ENCODE results near the gene KCNJ1.

The KCNJ1 gene

GRCh38 chr11:128868841-128869671 lies 2.0 kb upstream of the KCNJ1 start:
- no peak overlapping the region for H3K4me3 ChIP-seq (ENCODE audit: low read length)
- H3K27ac ChIP-seq (ENCODE audit: low read length), result no peak overlapping the region
- H2AFZ ChIP-seq (ENCODE audit: low read depth, low read length), result no peak overlapping the region
- no peak overlapping the region for H3K9ac ChIP-seq (ENCODE audit: low read length)
- no peaks in the 10 kb centered on the region for H3K79me2 ChIP-seq (ENCODE audit: low read length)
- no peaks in the 10 kb centered on the region for H3K4me1 ChIP-seq (ENCODE audit: low read length)
- no peak for TF ChIP-seq EZH2phosphoT487 (IDR thresholded peaks at IDR 0.05; ENCODE audit: low read depth)
- TF ChIP-seq CTCF (IDR thresholded peaks at IDR 0.05; ENCODE audit: low read depth, low read length), result no peak
- H3K36me3 ChIP-seq (replicated peaks; ENCODE audit: low read depth, low read length), result no peaks in the 10 kb centered on the region
- no peak overlapping the region for H3K4me2 ChIP-seq (ENCODE audit: low read length)
- no peaks in the 10 kb centered on the region for H4K20me1 ChIP-seq (ENCODE audit: insufficient read depth, low read length)
- no peaks in the 10 kb centered on the region for H3K9me3 ChIP-seq (ENCODE audit: insufficient read depth, low read length)
- H3K27me3 ChIP-seq (ENCODE audit: low read depth, low read length), result no peaks in the 10 kb centered on the region

GRCh38 chr11:128865490-128865889 lies 1.6 kb downstream of the KCNJ1 start:
- Histone ChIP-seq H3K27me3 (ENCODE audit: low read depth, low read length) (peaks cover 11% of the 10 kb centered on the region), H2AFZ (ENCODE audit: low read depth, low read length) (no peak overlapping the region), H3K9me3 (ENCODE audit: insufficient read depth, low read length) (no peaks in the 10 kb centered on the region), H3K36me3 (replicated peaks; ENCODE audit: low read depth, low read length) (no peaks in the 10 kb centered on the region), H3K79me2 (ENCODE audit: low read length) (no peaks in the 10 kb centered on the region), H3K4me1 (ENCODE audit: low read length) (no peaks in the 10 kb centered on the region), H4K20me1 (ENCODE audit: insufficient read depth, low read length) (no peaks in the 10 kb centered on the region), H3K9ac (ENCODE audit: low read length) (no peak overlapping the region), H3K27ac (ENCODE audit: low read length) (no peak overlapping the region), H3K4me2 (ENCODE audit: low read length) (no peak overlapping the region), H3K4me3 (ENCODE audit: low read length) (no peak overlapping the region)
- TF ChIP-seq EZH2phosphoT487 (IDR thresholded peaks at IDR 0.05; ENCODE audit: low read depth), result no peak
- no peak for TF ChIP-seq CTCF (IDR thresholded peaks at IDR 0.05; ENCODE audit: low read depth, low read length)

GRCh38 chr11:128862908-128863660 lies 4.0 kb downstream of the KCNJ1 start:
- no peak for TF ChIP-seq CTCF (IDR thresholded peaks at IDR 0.05; ENCODE audit: low read depth, low read length)
- Histone ChIP-seq H3K79me2 (ENCODE audit: low read length) (no peaks in the 10 kb centered on the region), H3K4me2 (ENCODE audit: low read length) (no peak overlapping the region), H3K27me3 (ENCODE audit: low read depth, low read length) (peaks cover 16% of the 10 kb centered on the region), H3K9ac (ENCODE audit: low read length) (no peak overlapping the region), H3K36me3 (replicated peaks; ENCODE audit: low read depth, low read length) (no peaks in the 10 kb centered on the region), H3K4me3 (ENCODE audit: low read length) (no peak overlapping the region), H3K27ac (ENCODE audit: low read length) (no peak overlapping the region), H4K20me1 (ENCODE audit: insufficient read depth, low read length) (no peaks in the 10 kb centered on the region), H2AFZ (ENCODE audit: low read depth, low read length) (no peak overlapping the region), H3K4me1 (ENCODE audit: low read length) (peaks cover 3% of the 10 kb centered on the region; the same call in 1 of the 2 replicates), H3K9me3 (ENCODE audit: insufficient read depth, low read length) (no peaks in the 10 kb centered on the region)

GRCh38 chr11:128862406-128862805 lies 4.7 kb downstream of the KCNJ1 start:
- Histone ChIP-seq H3K79me2 (ENCODE audit: low read length) (no peaks in the 10 kb centered on the region), H3K9me3 (ENCODE audit: insufficient read depth, low read length) (no peaks in the 10 kb centered on the region), H2AFZ (ENCODE audit: low read depth, low read length) (no peak overlapping the region), H3K27ac (ENCODE audit: low read length) (no peak overlapping the region), H3K36me3 (replicated peaks; ENCODE audit: low read depth, low read length) (no peaks in the 10 kb centered on the region), H3K9ac (ENCODE audit: low read length) (no peak overlapping the region), H3K4me1 (ENCODE audit: low read length) (peaks cover 3% of the 10 kb centered on the region; the same call in 1 of the 2 replicates), H3K4me3 (ENCODE audit: low read length) (no peak overlapping the region), H3K4me2 (ENCODE audit: low read length) (no peak overlapping the region), H4K20me1 (ENCODE audit: insufficient read depth, low read length) (no peaks in the 10 kb centered on the region), H3K27me3 (ENCODE audit: low read depth, low read length) (peaks cover 16% of the 10 kb centered on the region)
- TF ChIP-seq EZH2phosphoT487 (IDR thresholded peaks at IDR 0.05; ENCODE audit: low read depth) (no peak), CTCF (IDR thresholded peaks at IDR 0.05; ENCODE audit: low read depth, low read length) (no peak)
